A549 treated with dexamethasone at 1 μM for 4 hours (cell line): ENCODE data around the gene NDUFC1. TPM values are rescaled to one million over a fixed set of nuclear protein-coding genes. Genes with fewer than 3 reads are reported as not detected.

Experiments
- total RNA-seq: library from RNA; stranded (reverse); fragments of 200-300 nt; extraction: Qiagen RNA extraction; gene quantifications from 5 replicates; pipeline ENCODE4 v1.2.3, GENCODE V29; 2022

Gene NDUFC1
- total RNA-seq, result 74.8 to 88.5 TPM (median 77.0 TPM) in 5 replicates

DNA sequence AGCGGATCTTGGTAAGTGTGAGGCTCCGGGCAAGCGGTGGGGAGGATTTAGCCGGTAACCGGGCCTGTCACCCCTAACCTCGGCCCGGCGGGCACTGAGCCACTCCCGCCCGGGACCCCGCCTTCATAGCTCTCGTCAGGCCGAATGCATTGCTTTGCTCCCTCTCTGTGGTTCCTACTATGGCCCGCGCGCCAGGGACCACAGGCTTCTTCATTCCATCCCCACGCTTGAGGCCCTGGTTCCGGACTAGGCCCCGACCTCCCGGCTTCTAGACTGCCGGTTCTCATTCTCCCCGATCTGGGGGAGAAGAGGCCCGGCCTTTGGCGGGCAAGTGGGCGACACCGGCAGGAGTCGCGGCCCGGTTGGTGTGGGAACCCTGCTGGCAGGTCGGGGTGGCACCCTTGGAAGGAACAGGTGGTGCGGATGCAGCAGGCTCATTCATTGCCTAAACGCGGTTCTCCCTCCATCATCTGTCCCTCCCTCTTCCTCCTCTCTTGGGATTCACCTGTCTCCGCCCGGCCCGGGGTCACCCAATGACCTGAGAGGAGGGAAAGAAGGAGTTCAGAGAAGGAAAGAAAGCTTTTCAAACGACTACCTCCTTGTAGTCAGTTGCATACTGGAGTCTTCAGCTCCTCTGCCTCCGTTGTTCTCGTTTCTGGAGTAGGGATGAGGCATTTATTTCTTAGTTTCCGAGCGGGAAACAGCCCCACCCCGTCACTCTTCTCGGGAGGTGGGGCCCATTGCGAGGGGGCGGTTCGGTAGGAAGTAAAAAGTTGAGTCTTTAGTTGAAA lies at the start of gene NDUFC1:
NDUFC1 (minus strand) TSS at position 657 of the 791 bp plus-strand sequence. CDS start 6,679 bp downstream, outside the sequence.

DNA sequence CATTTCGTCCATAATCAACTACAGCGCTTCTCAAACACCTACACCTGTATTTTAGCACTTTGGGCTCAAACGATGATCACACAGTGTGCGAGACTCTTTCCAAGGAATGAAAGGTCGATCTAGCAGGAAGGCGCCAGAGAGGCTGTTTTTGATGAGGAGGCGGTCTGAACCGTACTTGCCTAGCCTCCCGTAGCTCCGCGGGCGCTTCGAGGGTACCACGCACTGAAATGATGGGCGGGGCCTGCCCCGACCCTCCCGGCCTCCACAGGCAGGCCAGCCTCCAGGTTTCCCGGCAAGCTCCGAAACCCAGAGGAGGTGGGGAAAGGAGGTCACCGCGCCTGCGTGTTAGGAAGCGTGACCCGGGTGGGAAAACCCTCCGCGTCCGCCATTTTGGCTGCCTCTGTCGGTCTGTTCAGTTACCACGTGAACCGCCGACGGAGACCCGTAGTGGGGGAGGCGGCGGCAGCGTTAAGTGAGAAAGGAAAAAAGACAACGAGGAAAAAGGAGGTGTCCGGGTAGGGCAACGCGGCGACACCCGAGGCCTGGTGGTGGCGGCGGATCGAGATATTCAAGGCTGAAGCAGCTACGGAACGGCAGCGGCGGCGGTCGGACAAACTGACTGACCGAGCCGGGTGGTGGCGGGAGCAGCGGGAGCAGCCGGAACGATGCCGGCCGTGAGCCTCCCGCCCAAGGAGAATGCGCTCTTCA lies 1.0 kb downstream of the NDUFC1 start, which contains the start of gene NAA15:
NAA15 (plus strand) TSS at position 393 of the 708 bp plus-strand sequence; CDS start at position 666, 273 bp downstream.

DNA sequence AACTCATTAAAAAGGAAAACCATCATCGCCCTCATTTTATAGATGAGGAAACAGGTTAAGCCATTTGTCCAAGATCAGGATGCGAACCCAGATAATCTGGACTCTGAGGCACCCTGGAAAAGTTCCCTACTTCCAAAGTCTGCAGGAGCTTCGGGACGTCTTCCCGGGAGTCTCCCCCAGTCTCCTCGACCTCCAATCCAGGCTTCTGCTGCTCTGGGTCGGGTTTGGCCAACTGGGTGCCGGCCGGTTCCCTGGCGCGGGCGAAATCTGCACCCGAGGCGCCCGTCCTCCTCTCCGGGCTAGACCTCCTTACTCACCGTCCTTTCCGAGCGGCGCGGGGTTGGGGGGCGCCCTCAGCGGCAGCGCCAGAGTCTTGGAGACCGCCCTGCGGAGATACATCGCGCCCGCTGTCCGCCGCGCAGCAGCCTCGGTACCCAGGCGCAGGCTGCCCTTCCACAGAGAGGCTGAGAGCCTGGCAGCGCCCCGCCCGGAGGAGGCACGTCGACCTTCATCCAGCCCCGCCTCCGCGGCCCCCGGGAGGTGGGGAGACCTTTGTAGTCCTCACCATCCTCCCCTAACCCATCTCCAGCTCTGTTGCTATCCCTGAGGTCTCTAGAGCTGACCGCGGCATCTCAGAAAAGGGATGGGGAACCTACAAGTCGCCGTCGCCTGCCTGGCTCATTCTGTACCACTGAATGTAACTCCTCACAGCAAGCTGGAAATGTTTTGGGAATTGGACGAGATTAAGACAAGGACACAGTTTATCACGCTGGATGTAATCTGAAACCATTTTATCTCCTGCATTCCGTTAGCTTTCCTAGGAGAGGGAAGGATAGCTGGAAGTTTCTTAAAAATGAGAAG lies 22.3 kb downstream of the NDUFC1 start, which contains the start of gene MGARP:
MGARP (minus strand) TSS at position 466 of the 861 bp plus-strand sequence; CDS start at position 399, 67 bp downstream.

Other genes starting within 250 kb of the NDUFC1 start
- 10.0 to 14.0 TPM (median 13.0 TPM) in 5 replicates for gene ELF2, start 125.3 kb downstream of the NDUFC1 start, total RNA-seq
- gene MGARP, start 22.3 kb downstream of the NDUFC1 start, total RNA-seq, result 0.34 to 0.69 TPM (median 0.59 TPM) in 5 replicates
- 23.9 to 36.4 TPM (median 32.0 TPM) in 5 replicates for gene NAA15, start 972 bp downstream of the NDUFC1 start, total RNA-seq
- 2.1 to 2.5 TPM (median 2.5 TPM) in 5 replicates for gene RAB33B, start 151.6 kb upstream of the NDUFC1 start, total RNA-seq